Activated naive CD4-positive, alpha-beta T cell treated with anti-CD3 and anti-CD28 coated beads, Interleukin-2, amount 50 U/mL, for 24 hours (primary cell): Measurements from ENCODE around the gene LARGE1.
"Not testable (repeated sequence)": the region's sequence is repeated elsewhere in the genome, so short reads cannot be mapped to it uniquely, and the experiment has no call there.

Source experiments
- H3K27ac Mint-ChIP-seq: one replicate; pipeline ENCODE4 v1.8.0; 2021; ENCODE audit warnings: mild to moderate bottlenecking, mixed read lengths
- H3K27me3 Mint-ChIP-seq: one replicate; pipeline ENCODE4 v1.8.0; 2021; ENCODE audit warnings: mixed read lengths
- H3K36me3 Mint-ChIP-seq: one replicate; pipeline ENCODE4 v1.8.0; 2021; ENCODE audit warnings: mixed read lengths
- H3K4me1 Mint-ChIP-seq: one replicate; pipeline ENCODE4 v1.8.0; 2021; ENCODE audit warnings: mixed read lengths
- H3K4me3 Mint-ChIP-seq: one replicate; pipeline ENCODE4 v1.8.0; 2021; ENCODE audit warnings: mild to moderate bottlenecking, mixed read lengths
- H3K9me3 Mint-ChIP-seq: one replicate; pipeline ENCODE4 v1.8.0; 2021; ENCODE audit warnings: mixed read lengths

LARGE1 gene

GRCh38 chr22:33481550-33481949 is 438.7 kb downstream of the LARGE1 start:
- Mint-ChIP-seq H3K4me3 (no peak overlapping the region), H3K4me1 (no peaks in the 10 kb centered on the region), H3K27me3 (peaks cover 7% of the 10 kb centered on the region), H3K9me3 (no peaks in the 10 kb centered on the region), H3K27ac (no peak overlapping the region), H3K36me3 (no peaks in the 10 kb centered on the region)

DNA sequence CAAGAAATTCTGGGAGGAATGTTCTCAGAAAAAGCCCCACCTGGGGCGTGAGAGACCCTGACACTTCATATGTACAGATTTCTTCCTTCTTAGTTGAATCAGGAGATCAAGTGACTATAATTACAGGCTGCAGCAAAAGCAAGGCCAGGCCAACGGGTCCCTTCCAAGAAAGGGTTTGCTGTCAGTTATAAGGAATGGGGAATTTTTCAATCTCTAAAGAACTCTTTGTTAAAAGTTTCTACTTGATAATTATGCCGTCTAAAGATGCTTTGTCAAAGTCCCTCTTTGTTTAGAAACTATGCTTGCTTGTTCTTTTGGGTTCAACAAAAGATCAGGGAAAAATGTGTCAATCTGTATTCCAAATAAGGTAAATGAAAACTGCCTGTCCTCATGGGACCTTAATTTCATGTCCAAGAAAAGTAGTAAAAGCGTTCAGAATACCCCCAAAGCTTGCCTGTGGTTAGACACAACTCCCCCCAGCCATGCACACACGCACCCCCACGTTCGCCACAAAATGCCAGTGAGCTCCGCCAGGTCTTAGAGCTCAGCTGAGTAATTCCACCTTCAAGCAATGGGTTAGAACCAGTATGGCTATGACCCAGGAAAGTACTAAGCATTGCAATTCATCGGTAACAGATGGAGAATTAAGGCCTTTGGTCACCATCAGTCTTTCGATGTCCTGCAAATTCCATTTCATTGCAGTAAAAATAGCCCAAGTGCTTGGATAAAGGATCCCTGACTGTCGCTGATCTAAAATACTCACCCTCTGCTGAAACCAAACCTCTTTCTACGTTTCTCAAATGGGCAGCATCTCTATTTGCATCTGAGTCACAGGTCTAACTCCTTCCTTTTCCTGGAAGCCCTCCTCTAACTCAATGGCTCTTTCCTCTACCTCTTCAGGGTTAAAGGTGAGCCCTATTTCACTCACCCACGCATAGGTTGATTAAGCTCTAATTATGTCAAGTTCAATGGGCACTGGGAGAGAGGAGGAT is 442.9 kb downstream of the LARGE1 start:
- H3K27ac Mint-ChIP-seq: no peak overlapping the region
- no peaks in the 10 kb centered on the region for H3K27me3 Mint-ChIP-seq
- H3K4me3 Mint-ChIP-seq: no peak overlapping the region
- no peaks in the 10 kb centered on the region for H3K4me1 Mint-ChIP-seq
- no peaks in the 10 kb centered on the region for H3K9me3 Mint-ChIP-seq
- no peaks in the 10 kb centered on the region for H3K36me3 Mint-ChIP-seq

- Mint-ChIP-seq H3K36me3 (no peaks in the 10 kb centered on the region), H3K27me3 (no peaks in the 10 kb centered on the region), H3K4me3 (no peak overlapping the region), H3K9me3 (no peaks in the 10 kb centered on the region), H3K27ac (no peak overlapping the region), H3K4me1 (no peaks in the 10 kb centered on the region)
These were observed 443.6 kb downstream of the LARGE1 start for GRCh38 chr22:33476716-33477115.

GRCh38 chr22:33476206-33476605 is 444.1 kb downstream of the LARGE1 start:
- Mint-ChIP-seq H3K36me3 (no peaks in the 10 kb centered on the region), H3K27ac (no peak overlapping the region)

GRCh38 chr22:33474587-33474986 is 445.7 kb downstream of the LARGE1 start:
- H3K27me3 Mint-ChIP-seq: no peaks in the 10 kb centered on the region
- H3K36me3 Mint-ChIP-seq: no peaks in the 10 kb centered on the region
- no peak overlapping the region for H3K27ac Mint-ChIP-seq
- H3K9me3 Mint-ChIP-seq: peaks cover 5% of the 10 kb centered on the region
- H3K4me1 Mint-ChIP-seq: no peaks in the 10 kb centered on the region
- no peak overlapping the region for H3K4me3 Mint-ChIP-seq

More at GRCh38 chr22:33476206-33476605, 444.1 kb downstream of the LARGE1 start:
- Mint-ChIP-seq H3K27me3 (no peaks in the 10 kb centered on the region), H3K4me1 (no peaks in the 10 kb centered on the region), H3K4me3 (no peak overlapping the region), H3K9me3 (no peaks in the 10 kb centered on the region)

DNA sequence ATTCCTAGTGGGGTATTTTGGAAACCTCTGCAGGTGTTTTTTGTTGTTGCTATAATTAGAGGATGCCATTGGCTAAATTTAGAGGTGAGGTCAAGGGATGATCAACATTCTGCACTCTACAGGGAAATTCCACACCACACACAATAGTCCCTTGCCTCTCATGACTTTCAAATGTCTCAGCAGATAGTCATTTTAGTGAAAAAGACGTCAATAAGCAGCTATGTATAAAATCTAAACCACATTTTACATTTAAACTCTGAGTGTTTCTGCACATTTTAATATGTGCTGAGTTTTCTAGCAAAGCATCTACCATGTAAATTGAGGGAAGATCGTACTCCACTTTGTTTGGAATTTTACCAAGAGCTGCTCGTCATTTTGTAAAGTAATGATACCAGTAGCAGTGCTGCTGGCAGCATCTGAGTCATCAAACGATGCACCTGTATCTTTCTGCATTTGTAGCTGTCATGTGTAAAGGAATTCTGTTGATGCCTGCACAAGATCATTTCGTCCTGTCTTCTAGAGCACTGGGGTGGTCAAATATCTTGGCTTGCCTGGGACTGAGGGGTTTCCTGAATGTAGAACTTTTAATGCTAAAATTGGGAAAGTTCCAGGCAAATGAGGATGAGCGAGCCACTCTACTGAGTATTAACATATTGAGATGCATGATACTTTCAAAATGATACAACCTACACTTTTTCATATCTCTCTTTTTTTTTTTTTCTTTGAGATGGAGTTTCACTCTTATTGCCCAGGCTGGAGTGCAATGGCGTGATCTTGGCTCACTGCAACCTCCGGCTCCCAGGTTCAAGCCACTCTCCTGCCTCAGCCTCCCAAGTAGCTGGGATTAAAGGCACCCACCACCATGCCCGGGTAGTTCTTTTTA is 447.6 kb downstream of the LARGE1 start:
- H3K4me3 Mint-ChIP-seq: no peak overlapping the region
- peaks cover 5% of the 10 kb centered on the region for H3K9me3 Mint-ChIP-seq
- no peaks in the 10 kb centered on the region for H3K4me1 Mint-ChIP-seq
- no peaks in the 10 kb centered on the region for H3K36me3 Mint-ChIP-seq
- no peaks in the 10 kb centered on the region for H3K27me3 Mint-ChIP-seq
- no peak overlapping the region for H3K27ac Mint-ChIP-seq

- H3K27me3 Mint-ChIP-seq: no peaks in the 10 kb centered on the region
- H3K4me1 Mint-ChIP-seq: no peaks in the 10 kb centered on the region
- no peak overlapping the region for H3K27ac Mint-ChIP-seq
- H3K4me3 Mint-ChIP-seq: no peak overlapping the region
- no peaks in the 10 kb centered on the region for H3K36me3 Mint-ChIP-seq
- H3K9me3 Mint-ChIP-seq: peaks cover 5% of the 10 kb centered on the region
These were observed 449.8 kb downstream of the LARGE1 start for GRCh38 chr22:33470456-33470855.

- H3K27me3 Mint-ChIP-seq: no peaks in the 10 kb centered on the region
- H3K4me3 Mint-ChIP-seq: no peak overlapping the region
- H3K9me3 Mint-ChIP-seq: peaks cover 5% of the 10 kb centered on the region
- H3K4me1 Mint-ChIP-seq: no peaks in the 10 kb centered on the region
- H3K36me3 Mint-ChIP-seq: no peaks in the 10 kb centered on the region
- H3K27ac Mint-ChIP-seq: no peak overlapping the region
These were observed 452.6 kb downstream of the LARGE1 start for GRCh38 chr22:33467620-33468095.

- Mint-ChIP-seq H3K27me3 (no peaks in the 10 kb centered on the region), H3K36me3 (no peaks in the 10 kb centered on the region), H3K9me3 (peaks cover 7% of the 10 kb centered on the region), H3K4me3 (no peak overlapping the region), H3K4me1 (no peaks in the 10 kb centered on the region), H3K27ac (no peak overlapping the region)
These were observed 453.2 kb downstream of the LARGE1 start for GRCh38 chr22:33467080-33467479.

DNA sequence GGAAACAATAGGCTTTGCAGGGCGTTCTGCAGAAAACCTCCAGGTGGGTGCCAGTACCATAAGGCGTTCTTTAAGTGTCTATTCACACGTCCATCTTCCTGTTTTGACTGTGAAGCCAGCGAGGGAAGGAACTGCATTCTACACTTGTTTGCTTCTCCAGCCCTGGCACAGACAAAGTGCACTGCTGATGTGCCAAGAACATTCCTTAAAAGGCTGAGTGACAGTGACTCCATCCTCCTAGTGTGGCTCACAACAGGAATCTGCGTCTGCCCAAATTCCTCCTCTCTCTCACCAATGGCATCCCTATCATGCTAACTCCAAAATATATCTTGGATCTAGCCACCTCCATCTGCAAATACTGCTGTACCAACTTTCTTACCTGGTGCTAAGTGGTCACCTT is 454.7 kb downstream of the LARGE1 start:
- Mint-ChIP-seq H3K9me3 (peaks cover 11% of the 10 kb centered on the region), H3K27ac (no peak overlapping the region), H3K36me3 (no peaks in the 10 kb centered on the region), H3K4me1 (no peaks in the 10 kb centered on the region), H3K27me3 (no peaks in the 10 kb centered on the region), H3K4me3 (no peak overlapping the region)

GRCh38 chr22:33464698-33465097 is 455.6 kb downstream of the LARGE1 start:
- Mint-ChIP-seq H3K27ac (no peak overlapping the region), H3K9me3 (peaks cover 13% of the 10 kb centered on the region), H3K27me3 (no peaks in the 10 kb centered on the region), H3K4me1 (no peaks in the 10 kb centered on the region), H3K36me3 (no peaks in the 10 kb centered on the region), H3K4me3 (no peak overlapping the region)

DNA sequence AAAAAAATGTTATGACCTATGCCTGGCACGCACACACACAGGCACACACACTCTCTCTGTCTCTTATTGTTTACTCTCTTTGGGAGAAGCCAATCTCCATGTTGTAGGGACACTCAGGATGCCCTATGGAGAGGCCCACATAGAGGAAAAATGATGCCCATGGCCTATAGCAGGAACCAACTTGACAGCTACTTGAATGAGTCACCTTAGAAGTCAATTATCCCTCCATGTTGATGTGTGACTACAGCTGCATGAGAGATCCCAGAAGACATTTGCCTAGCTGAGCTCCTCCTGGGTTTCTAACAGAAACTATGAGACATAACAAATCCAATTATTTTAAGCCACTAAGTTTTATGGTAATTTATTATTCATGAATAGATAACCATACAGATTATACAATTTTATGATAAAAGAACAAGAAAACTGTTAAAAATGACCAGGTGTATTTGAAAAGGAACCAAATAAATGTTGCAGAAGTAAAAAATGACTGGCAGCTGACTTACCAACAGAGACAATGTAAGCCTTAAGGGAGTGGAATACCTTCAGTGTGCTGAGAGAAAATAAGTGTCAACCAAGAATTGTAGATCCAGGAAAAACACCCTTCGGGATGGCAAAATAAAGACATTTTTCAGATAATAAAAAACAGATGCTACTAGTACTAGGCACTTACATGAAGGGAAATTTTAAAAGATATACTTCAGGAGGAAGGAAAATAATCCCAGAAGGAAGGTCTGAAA is 458.4 kb downstream of the LARGE1 start:
- Mint-ChIP-seq H3K36me3 (no peaks in the 10 kb centered on the region), H3K4me3 (no peak overlapping the region), H3K4me1 (no peaks in the 10 kb centered on the region), H3K27ac (no peak overlapping the region), H3K9me3 (peaks cover 13% of the 10 kb centered on the region), H3K27me3 (no peaks in the 10 kb centered on the region)

DNA sequence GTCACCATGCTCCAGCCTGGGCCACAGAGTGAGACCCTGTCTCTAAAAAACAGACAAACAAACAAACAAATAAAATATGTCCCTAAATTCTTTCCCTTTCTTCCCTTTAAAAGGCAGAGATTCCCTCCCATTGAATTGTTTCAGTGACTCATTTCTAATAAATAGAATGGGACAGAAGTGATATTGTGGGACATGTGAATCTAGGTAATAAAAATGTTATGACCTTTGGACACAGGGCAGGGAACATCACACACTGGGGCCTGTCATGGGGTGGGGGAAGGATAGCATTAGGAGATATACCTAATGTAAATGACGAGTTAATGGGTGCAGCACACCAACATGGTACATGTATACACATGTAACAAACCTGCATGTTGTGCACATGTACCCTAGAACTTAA is 459.0 kb downstream of the LARGE1 start:
- H3K27me3 Mint-ChIP-seq, H3K4me3 Mint-ChIP-seq, H3K27ac Mint-ChIP-seq, H3K4me1 Mint-ChIP-seq, H3K36me3 Mint-ChIP-seq: not testable (repeated sequence)
- peaks cover 13% of the 10 kb centered on the region for H3K9me3 Mint-ChIP-seq

DNA sequence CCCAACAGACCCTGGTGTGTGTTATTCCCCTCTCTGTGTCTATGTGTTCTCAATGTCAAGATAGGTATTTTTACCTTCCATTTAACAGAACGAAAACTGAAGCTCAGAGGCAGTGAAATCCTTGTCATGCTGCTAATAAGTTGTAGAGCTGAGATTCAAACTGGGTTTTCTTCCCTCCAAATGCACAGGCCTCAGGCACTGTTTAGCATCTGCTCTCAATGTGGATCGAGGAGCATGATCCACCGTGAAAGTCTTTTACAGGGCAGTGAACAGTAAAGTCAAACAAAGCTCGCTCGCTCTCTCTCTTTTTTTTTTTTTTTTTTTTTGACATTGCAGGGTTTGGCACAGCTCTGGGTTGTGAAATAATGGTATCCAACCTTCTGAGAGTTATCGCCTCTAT is 461.1 kb downstream of the LARGE1 start:
- Mint-ChIP-seq H3K4me3 (no peak overlapping the region), H3K4me1 (no peaks in the 10 kb centered on the region), H3K27me3 (no peaks in the 10 kb centered on the region), H3K9me3 (peaks cover 13% of the 10 kb centered on the region), H3K27ac (no peak overlapping the region), H3K36me3 (no peaks in the 10 kb centered on the region)

DNA sequence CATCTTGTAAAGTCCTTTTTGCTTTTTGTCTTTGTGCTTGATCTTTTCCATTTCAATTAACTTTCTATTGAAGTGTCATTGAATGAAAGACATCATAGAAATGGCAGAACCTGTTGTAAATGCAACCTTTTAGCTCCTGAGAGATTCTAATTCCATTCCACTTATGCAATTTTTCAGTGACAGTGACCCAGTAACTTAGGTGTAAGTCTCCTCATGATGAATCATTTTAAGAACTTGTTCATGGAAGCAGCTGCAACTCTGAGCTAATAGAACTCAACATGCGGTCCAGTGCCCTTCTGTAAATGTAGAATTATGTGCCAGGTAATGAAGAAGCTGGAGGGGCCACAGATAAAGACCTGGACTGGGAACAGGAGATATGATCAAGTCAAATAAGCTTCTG is 463.8 kb downstream of the LARGE1 start:
- Mint-ChIP-seq H3K9me3 (peaks cover 5% of the 10 kb centered on the region), H3K36me3 (no peaks in the 10 kb centered on the region), H3K27ac (no peak overlapping the region), H3K27me3 (peaks cover 1% of the 10 kb centered on the region), H3K4me1 (no peaks in the 10 kb centered on the region), H3K4me3 (no peak overlapping the region)
